GM21576 (cell line): ENCODE results near the gene DCBLD1.
"Not testable (repeated sequence)": the region's sequence is repeated elsewhere in the genome, so short reads cannot be mapped to it uniquely, and the experiment has no call there.

Experiments used
- ATAC-seq: cut with Tn5 transposase; IDR thresholded peaks from one replicate; pipeline ENCODE4 v1.9.1; 2021; ENCODE audit warnings: mild to moderate bottlenecking, moderate library complexity; ENCODE audit not compliant: unreplicated experiment

DCBLD1 gene

DNA sequence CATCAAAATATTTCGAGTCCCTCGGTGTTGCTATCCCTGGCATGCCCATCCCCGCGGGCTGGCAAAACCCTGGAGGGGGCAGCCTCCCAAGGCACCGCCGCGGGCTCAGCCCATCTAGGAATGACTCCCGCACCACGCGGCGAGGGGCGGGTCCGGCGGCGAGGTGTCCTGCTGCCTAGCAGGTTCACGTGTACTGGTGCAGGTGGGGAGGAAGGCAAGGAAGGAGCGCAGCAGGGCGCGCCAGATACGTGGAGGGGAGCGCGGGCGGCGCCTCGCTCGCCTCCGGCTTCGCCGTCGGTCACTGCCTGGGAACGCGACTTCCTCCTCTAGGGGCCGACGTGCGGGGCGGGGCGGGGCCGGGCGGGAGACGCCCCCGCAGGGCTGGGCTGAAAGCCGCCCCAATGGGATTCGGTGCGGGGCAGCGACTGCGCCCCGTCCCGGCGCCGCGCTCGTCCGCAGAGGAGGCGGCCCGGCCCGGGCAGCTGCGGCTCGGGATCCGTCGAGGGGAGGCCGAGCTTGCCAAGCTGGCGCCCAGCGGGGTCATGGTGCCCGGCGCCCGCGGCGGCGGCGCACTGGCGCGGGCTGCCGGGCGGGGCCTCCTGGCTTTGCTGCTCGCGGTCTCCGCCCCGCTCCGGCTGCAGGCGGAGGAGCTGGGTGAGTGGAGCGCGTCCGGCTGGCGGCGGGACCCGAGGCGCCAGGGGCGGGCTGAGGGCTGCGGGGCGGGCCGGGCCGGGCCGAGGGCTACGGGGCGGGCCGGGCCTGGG lies at the start of gene DCBLD1:
TSS of gene DCBLD1 (plus strand) at position 435 of the 764 bp plus-strand sequence. CDS start at position 543, 108 bp downstream.
- ATAC-seq: peak; percentile 66

DNA sequence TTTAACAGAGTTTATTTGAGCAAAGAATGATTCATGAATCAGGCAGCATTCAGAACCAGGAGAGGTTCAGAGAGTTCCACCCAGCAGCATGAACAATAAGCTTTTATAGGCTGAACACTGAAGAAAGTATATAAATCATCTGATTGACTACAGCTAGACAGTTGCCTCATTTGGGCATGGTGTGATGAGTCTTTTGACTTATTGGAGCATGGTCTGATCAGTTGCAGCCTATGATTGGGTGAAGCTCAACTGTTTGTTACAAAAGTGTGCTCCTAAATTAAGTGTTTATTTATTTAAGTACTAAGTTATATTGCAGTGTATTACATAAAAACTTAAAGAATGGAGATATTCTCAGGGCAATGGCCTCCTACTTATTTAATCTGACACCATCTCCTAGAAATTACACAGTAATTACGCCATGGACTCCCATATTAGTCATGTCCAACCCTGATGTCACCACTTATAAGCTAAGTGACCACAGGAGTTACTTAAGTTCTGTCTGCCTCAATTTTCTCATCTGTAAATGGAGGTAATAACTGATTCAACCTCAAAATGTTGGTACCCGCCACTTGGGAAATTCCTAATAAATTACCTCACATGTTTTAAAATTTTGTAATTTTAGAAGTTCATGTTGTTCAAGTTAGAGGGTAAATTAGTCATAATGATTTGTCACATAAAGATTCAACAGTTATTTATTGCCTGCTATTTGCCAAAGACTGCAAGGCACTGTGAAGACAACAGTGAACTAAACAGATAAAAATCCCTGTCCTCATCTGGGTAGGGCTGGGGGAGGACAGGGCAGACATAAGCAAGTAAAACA lies 41.6 kb upstream of the DCBLD1 start:
- ATAC-seq: no peak

DNA sequence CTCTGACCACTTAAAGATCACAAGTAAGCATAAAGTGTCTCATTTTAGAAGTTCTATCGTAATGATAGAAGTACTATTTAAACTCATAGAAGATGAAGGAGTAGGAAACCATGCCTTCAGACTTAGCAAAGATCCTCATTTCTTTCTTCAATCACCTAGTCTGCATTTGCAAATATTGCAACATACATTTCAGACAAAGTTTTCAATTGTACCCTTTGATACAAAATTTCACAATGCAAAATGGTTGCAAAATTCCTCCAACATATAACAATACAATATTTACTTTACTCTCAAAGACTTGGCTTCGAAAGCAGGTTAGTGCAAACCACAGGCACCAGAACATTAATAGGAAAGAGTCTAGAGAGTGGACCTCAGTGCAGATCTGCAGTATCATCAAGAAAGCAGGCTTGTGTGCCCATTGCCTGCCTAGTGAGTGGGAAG lies 40.6 kb upstream of the DCBLD1 start:
- no peak for ATAC-seq

DNA sequence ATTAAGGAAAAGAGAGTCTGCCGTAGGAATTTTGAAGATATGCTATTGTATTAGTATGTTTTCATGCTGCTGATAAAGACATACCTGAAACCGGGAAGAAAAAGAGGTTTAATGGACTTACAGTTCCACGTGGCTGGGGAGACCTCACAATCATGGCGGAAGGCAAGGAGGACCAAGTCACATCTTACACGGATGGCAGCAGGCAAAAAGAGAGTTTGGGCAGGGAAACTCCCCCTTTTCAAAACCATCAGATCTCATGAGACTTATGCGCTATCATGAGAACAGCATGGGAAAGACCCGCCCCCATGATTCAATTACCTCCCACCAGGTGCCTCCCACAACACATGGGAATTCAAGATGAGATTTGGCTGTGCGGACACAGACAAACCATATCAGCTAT lies 40.2 kb upstream of the DCBLD1 start:
- ATAC-seq: not testable (repeated sequence)

DNA sequence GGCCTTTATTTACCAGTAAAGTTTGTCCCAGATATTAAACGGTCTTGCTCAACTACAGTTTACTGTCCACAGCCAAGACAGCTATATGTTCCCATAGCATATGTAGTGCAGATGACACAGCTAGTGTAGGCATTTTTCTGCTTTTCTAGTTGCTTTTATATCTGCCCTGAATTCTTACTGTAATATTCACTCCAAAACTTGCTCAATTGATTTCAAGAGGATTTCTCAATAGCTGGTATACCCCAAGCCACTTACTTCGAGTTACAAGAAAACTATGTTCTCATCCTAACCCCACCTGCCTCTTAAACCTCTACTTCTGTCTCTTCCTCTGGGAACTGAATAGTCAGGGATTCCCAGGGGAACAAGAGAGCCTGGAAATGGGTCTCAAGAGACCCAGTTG lies 37.9 kb upstream of the DCBLD1 start:
- ATAC-seq: no peak

DNA sequence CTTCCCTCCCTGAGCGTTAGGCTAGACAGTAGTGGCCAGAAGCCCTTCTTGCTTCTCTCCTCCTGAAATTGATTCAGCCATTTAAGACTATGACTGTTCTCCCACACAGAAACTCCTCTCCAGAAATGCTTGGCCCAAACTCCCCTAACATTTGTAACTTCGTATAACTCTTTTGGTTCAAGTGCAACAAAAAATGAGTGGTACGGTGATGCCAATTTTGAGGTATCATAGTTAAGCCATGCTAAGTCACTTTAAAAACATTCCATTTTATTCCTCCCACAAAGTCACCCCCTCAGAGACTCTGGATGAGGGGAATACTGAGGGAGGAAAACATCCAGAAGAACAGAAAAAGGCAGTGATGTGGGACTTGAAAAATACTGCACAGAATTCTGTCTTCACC lies 35.6 kb upstream of the DCBLD1 start:
- no peak for ATAC-seq

DNA sequence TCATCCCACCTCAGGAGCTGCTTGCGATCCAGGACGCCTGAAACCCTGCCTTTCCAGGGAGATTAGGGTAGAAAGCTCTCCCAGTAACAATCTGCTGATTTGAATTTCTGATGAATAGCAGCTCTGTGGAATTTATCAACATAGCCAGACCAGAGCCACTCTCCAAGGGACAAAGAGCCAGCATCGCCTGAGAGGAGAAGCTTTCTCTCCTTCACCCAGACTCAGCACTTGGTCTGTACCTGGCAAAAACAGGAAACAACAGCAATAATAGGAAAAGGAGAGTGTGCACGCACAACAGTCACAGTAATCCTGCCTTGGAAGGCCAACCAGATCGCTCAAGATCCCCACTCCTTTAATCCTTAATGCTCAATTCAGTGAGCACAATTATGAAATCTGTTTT lies 34.5 kb upstream of the DCBLD1 start:
- ATAC-seq: no peak

DNA sequence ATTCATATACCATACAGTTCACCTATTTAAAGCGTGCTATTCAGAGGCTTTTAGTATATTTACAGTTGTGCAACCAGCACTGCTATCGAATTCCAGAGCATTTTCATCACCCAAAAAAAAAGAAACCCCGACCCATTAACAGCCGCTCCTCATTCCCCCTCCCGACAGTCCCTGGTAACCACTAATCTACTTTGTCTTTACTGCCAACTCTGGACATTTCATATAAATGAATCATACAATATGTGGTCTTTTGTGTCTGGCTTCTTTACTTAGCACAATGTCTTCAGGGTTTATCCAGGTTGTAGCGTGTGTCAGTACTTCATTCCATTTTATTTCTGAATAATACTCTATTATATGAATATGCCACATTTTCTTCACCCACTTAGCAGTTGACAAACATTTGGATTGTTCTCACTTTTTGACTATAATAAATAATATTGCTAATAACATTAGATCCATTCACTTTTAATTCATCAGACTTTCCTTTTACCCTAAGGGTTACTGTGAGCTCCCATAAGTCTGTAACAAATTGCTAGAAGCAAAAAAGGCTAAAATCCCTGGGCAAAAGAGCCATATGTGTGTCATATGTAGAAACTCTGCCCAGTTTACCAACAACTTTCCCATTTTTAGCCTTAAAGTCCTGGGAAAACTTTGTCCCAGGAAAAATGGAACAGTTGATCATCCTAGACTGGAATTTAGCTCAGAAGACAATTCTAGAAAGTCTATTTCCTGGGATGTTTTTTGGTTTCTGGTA lies 33.6 kb upstream of the DCBLD1 start:
- no peak for ATAC-seq

DNA sequence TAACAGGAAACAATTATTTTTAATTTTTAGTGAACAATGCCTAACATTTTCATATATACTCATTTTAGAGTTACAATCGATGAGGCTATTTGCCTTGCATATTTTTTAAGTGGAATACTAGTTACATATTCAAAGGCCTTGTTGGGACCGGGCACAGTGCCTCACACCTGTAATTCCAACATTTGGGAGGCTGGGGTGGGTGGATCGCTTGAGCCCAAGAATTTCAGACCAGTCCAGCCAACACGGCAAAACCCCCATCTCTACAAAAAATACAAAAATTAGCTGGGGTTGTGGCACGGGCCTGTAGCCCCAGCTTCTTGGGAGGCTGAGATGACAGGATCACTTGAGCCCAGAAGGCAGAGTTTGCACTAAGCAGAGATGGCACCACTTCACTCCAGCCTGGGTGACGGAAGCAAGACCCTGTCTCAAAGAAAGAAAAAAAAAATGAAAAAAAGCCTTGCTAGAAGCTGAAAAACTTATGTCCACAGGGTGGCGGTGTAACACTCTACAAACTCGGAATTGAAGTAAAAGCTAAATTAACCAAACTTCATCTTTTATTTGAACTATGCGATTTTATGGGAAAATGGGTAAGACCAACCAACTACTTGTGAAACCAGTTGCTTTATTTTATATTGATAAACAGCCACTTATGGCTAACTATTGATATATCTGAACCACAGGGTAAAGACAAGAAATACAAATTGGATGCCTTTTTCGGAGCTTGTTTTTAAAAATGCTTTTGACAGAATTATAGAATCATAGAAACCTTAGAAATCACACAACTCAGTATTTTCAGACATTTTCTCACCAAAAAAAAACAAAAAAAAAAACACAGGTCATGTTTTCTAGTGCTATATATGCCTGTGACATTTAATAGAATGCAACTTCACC lies 32.7 kb upstream of the DCBLD1 start:
- no peak for ATAC-seq

DNA sequence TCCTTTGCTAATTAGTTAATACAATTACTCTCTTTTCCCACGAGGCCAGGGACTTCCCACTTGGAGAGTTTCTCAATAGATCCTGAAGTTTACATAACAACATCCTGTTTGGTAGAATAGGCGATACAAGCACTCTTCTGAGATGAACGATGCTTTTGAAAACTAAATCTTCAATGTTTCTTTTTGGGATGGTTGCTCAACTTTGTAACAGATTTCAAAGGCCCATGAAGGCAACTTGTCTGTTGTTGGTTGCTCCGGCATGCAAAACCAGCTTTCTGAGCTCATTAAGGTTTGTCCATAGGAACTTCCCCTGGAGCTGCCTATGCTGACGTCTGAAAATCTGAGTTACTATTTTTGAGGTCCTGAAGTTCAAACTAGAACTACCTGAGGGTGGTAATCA lies 30.8 kb upstream of the DCBLD1 start:
- ATAC-seq: no peak

DNA sequence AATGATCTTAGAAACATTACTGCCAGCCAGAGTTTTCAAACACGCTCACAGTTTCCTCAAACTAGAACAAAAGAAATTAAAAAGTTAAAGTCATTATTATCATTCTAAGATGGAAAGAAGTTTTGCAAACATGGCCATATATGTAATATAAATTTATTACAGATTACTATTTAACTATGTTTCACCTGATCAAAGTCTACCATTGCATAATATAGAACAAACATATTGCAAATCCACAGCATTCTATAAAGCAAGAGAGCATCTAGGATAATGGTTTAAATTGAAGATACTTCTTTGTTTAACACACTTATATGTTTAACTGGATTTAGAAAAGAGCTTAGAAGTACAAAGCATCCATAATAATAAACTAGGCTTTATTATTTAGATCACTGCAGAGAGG lies 26.2 kb upstream of the DCBLD1 start:
- no peak for ATAC-seq

DNA sequence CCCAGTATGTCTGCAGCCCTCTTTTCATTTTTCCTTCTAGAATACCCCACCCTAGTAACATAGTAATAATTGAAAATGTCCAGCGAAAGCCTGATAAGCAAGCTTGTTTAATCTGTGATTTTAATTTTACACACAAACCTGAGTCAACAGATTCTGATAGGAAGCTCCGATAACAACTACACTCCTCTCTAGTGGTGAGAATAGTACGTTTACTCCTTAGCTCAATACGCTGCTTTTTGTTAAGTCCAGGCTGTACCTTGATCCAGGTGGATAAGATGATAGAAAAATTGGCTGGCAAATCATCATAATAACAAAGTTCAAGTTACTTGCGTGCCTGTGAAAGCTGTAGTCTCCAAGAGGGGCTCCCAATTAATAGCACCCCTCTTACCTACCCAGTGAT lies 25.5 kb upstream of the DCBLD1 start:
- ATAC-seq: no peak

DNA sequence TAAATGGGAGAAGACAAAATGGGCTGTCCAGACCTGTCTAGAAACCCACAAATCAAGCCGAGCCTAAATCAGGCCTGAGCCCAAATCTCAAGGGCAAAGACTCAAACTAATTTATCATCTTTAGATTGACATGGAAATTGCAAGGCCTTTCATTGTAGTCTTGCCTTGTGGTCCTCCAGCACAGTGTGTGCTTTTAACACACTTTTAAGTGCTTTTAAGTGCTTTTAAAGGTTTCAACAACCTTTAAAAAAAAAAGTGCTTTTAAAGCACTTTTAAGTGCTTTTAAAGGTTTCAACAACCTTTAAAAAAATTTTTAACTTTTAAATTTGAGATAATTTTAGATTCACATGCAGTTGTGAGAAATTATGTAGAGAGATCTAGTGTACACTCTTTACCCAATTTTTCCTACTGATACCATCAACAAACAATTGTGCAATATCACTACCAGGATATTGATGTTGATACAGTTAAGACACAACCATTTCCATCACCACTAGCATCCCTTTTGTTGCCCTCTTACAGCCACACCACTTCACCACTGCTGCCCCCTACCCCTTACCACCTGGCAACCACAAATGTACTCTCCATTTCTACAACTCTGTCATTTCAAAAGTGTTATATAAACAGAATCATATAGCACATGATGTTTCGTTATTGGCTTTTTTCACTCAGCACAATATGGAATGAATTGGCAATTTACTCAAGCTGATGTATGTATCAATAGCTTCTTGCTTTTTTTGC lies 23.1 kb upstream of the DCBLD1 start:
- ATAC-seq: no peak

DNA sequence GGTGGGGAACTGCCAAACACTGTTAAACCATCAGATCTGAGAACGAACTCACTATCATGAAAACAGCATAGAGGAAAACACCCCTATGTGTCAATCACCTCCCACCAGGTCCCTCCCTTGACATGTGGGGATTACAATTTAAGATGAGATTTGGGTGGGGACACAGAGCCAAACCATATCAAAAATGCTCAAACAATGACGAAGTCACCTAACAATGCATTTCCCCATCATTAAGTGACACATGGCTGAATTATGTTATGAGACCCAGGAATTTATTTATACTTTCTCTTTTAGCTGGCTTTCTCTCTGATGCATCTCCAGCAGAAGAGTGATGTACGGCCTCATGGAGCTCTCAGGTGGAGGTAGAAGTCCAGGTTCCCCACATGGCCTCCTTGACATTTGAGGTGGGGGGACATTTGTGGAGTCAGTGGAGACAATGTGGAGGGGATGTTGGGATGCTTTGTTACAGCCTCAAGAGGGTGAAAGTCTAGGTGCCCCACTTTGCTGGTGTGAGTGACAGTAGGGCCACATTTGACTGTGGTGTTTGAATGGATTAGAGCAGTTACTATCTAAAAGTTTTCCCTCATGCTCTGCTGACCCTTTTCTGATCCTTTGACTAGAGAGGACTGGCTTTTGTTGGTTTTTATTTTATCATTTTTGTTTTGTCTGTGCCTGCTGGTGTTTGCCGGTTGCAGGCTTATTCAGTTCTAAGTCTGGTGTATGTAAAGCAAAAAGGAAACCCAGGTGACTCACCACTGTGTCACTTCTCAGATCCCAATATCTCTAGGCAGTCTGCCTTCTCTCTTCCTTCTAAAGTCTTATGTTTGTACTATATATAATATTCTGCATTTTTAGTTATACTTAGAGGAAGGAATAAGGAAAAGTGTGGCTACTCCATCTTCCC lies 18.5 kb upstream of the DCBLD1 start:
- ATAC-seq: peak; percentile 56

DNA sequence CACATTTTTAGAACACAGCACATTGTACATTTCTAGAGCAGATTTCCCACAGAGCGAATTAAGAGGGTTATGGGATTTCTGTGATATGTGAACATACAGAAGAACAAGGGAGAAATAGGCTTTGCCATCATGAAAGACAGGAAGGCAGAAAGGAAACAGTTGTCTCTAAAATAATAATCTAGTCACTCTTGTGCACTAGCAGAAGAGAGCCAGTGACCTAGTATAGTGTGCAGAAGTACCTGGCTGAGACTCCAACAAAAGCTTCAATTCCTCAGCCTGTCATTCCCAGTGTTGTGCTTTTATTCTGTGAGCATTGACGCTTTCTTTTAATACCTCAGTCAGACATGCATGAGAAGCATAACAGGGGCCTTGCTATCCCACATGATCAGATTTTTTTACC lies 17.8 kb upstream of the DCBLD1 start:
- ATAC-seq: no peak

DNA sequence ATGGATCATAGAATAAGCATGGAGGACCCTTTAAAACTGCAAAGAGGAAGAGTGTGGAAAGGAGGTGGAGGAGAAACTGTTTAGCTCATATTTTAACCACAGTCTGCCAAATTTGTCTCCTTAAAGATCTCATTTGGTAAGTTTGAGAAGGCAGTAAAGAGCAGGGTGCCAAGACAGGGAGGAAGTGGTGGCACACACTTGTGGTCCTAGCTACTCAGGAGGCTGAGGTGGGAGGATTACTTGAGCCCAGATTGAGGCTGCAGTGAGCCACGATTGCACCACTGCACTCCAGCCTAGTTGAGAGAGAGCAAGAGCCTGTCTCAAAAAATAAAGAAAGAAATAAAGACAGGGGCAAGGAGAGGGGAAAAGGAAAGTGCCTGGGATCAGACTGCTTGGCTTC lies 16.8 kb upstream of the DCBLD1 start:
- no peak for ATAC-seq

DNA sequence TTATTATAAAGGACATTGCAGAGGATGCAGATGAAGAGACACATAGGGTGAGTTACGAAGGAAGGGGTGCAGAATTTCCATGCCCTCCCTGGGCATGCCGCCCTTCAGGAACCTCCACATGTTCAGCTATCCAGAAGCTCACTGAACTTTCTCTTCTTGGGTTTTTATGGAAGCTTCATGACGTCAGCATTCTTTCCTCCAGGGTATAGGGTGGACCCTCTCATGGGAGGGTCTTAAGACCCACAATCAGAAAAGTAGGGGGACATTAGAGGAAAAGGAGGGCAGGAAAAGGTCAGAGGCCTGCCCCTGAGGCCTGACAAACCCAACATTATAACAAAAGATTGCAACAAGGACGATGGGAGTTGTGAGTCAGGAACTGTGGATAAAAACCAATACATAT lies 14.6 kb upstream of the DCBLD1 start:
- no peak for ATAC-seq

DNA sequence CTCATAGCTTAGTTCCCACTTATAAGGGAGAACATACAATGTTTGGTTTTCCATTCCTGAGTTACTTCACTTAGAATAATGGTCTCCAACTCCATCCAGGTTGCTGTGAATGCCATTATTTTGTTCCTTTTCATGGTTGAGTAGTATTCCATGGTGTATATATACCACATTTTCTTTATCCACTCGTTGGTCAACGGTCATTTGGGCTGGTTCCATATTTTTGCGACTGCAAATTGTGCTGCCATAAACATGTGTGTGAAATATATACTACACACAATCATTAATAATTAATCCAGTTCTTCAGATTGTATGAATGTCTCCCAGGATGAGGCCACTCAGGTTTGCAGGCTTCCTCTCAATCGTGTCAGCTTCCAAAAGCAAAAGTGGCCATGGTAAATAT lies 13.9 kb upstream of the DCBLD1 start:
- not testable (repeated sequence) for ATAC-seq

DNA sequence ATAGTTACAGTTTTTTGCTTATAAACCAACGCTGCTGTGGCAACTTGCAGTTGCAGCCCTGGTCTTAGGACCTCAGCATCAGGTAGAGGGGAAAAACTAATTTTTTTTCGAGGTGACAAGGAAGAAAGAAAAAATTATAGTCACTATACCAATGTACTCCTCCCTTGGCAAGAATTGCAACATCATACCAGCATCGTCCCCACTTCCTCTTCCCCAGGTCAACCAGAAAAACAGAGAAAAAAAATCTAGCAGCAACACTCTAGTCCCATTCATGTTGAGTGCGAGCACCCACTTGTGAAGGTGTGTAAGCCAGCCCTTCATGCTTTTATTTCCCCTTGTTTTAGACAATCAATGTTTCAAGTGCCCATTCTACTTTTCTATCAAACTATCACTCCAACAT lies 13.1 kb upstream of the DCBLD1 start:
- ATAC-seq: no peak
